Activated T-cell treated with anti-CD3 and anti-CD28 coated beads, Interleukin-2, amount 50 U/mL, for 1 hour (primary cell): ENCODE measurements around the gene NKD2.

Experiments used
- DNase-seq: peaks from one replicate; pipeline ENCODE4 v3.0.0-alpha.2; 2020

NKD2 gene

GRCh38 chr5:1047332-1047965 is 38.8 kb downstream of the NKD2 start:
- no peak for DNase-seq

GRCh38 chr5:1048162-1048721 is 39.6 kb downstream of the NKD2 start:
- no peak for DNase-seq

- no peak for DNase-seq
These were observed 40.5 kb downstream of the NKD2 start for GRCh38 chr5:1048861-1049838.

GRCh38 chr5:1050423-1051365 is 42.1 kb downstream of the NKD2 start:
- no peak for DNase-seq

- DNase-seq: no peak
These were observed 42.7 kb downstream of the NKD2 start for GRCh38 chr5:1051366-1051720.

GRCh38 chr5:1052076-1052475 is 43.5 kb downstream of the NKD2 start:
- no peak for DNase-seq

- no peak for DNase-seq
These were observed 44.2 kb downstream of the NKD2 start for GRCh38 chr5:1052641-1053390.

- DNase-seq: no peak
These were observed 44.9 kb downstream of the NKD2 start for GRCh38 chr5:1053391-1054017.

- no peak for DNase-seq
These were observed 45.6 kb downstream of the NKD2 start for GRCh38 chr5:1054018-1054798.

- no peak for DNase-seq
These were observed 46.5 kb downstream of the NKD2 start for GRCh38 chr5:1054799-1055775.

- no peak for DNase-seq
These were observed 47.5 kb downstream of the NKD2 start for GRCh38 chr5:1055896-1056610.

- no peak for DNase-seq
These were observed 48.2 kb downstream of the NKD2 start for GRCh38 chr5:1056611-1057484.

- no peak for DNase-seq
These were observed 49.0 kb downstream of the NKD2 start for GRCh38 chr5:1057485-1058082.

GRCh38 chr5:1058083-1058945 is 49.7 kb downstream of the NKD2 start:
- DNase-seq: no peak

GRCh38 chr5:1058988-1059883 is 50.6 kb downstream of the NKD2 start:
- no peak for DNase-seq
